Nephron progenitor cell (in vitro differentiated cells): ENCODE measurements around the gene PPP2R5A.

Experiments used
- DNase-seq: peaks from one replicate; pipeline ENCODE4 v3.0.0; 2021
- H3K27ac Mint-ChIP-seq: 2 replicates; pipeline ENCODE4 v1.8.0; 2021; ENCODE audit warnings: mild to moderate bottlenecking, moderate library complexity, mixed read lengths
- H3K27me3 Mint-ChIP-seq: 2 replicates; pipeline ENCODE4 v1.8.0; 2021; ENCODE audit warnings: mild to moderate bottlenecking, low read depth, mixed read lengths; ENCODE audit not compliant: poor library complexity
- H3K36me3 Mint-ChIP-seq: 2 replicates; pipeline ENCODE4 v1.8.0; 2021; ENCODE audit warnings: low read depth, mixed read lengths
- H3K4me1 Mint-ChIP-seq: 2 replicates; pipeline ENCODE4 v1.8.0; 2021; ENCODE audit warnings: mixed read lengths
- H3K4me3 Mint-ChIP-seq: 2 replicates; pipeline ENCODE4 v1.8.0; 2021; ENCODE audit warnings: mild to moderate bottlenecking, moderate library complexity, mixed read lengths
- H3K9me3 Mint-ChIP-seq: 2 replicates; pipeline ENCODE4 v1.8.0; 2021; ENCODE audit warnings: mild to moderate bottlenecking, moderate library complexity, mixed read lengths
- CTCF ChIP-seq: fragments of 200-600 bp; sonication (generic); IDR thresholded peaks from 2 replicates; pipeline ENCODE4 v1.5.0; 2021; ENCODE audit warnings: antibody characterized with exemption

The PPP2R5A gene

DNA sequence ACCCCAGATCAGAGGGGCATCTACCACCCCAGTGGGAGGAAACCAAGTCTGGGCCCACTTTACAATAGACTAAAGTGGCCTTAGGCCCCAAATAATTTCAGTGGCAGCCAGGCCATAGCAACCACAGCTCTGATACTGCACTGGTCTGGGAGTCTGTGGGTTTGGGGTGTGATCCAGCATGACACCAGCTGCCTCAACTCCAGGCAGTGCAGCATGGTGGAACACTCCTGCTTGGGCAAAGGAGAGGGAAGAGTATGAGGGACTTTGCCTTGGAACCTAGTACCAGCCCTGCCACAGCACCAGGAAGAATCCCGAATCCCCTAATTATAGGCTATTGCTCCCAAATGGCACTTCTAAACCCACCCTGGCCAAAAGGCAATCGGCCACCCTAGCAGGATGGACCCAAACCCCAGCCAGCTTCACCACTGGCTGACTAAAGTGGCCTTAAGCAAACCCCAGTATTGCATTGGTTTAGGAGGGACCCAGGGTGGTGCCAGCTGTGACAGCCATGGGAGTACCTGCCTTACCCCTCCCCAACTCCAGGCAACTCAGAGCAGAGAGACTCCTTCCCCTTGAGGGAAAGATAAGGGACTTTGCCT, 82.4 kb downstream of the PPP2R5A start:
- Mint-ChIP-seq H3K4me1 (no peaks in the 10 kb centered on the region), H3K27me3 (no peaks in the 10 kb centered on the region), H3K9me3 (peaks cover 47% of the 10 kb centered on the region), H3K36me3 (peaks cover 72% of the 10 kb centered on the region), H3K4me3 (no peak overlapping the region), H3K27ac (no peak overlapping the region)
- no peak for TF ChIP-seq CTCF
- DNase-seq = no peak

GRCh38 chr1:212368073-212368484, 82.9 kb downstream of the PPP2R5A start:
- no peak overlapping the region for H3K27ac Mint-ChIP-seq
- peak; percentile 57 for TF ChIP-seq CTCF
- no peaks in the 10 kb centered on the region for H3K4me1 Mint-ChIP-seq
- no peaks in the 10 kb centered on the region for H3K27me3 Mint-ChIP-seq
- H3K36me3 Mint-ChIP-seq = peaks cover 77% of the 10 kb centered on the region
- peaks cover 52% of the 10 kb centered on the region for H3K9me3 Mint-ChIP-seq
- H3K4me3 Mint-ChIP-seq = no peak overlapping the region
- DNase-seq = peak; percentile 32

- Mint-ChIP-seq H3K4me1 (no peaks in the 10 kb centered on the region), H3K36me3 (peaks cover 90% of the 10 kb centered on the region), H3K27ac (peak overlapping the region; percentile 62), H3K27me3 (no peaks in the 10 kb centered on the region), H3K4me3 (no peak overlapping the region), H3K9me3 (peaks cover 33% of the 10 kb centered on the region)
- DNase-seq = no peak
- no peak for TF ChIP-seq CTCF
These were observed 90.8 kb downstream of the PPP2R5A start for GRCh38 chr1:212375986-212376385.

DNA sequence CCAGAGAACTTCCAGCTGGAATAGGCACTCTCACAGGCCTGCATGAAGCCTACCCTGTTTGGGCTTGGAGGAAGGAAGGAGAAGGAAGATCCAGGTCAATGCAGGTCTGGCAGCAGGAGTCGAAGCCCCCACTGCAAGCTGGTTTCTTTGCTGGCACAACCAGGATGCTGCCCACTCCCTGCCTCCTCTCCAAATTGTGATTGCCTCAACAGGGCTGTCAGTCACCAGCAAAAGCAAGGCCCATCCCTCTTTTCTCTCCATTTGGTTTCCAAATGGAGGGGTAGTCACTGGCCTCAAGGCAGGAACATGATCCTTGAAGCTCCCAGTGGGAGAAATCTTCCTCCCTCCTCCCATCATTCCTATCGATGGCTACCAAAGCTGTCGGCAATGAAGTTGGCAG, 92.4 kb downstream of the PPP2R5A start:
- TF ChIP-seq CTCF = no peak
- Mint-ChIP-seq H3K9me3 (peaks cover 17% of the 10 kb centered on the region), H3K36me3 (peaks cover 89% of the 10 kb centered on the region), H3K4me1 (no peaks in the 10 kb centered on the region), H3K27me3 (no peaks in the 10 kb centered on the region), H3K27ac (peak overlapping the region; percentile 77), H3K4me3 (no peak overlapping the region)
- DNase-seq = no peak

GRCh38 chr1:212379366-212379765, 94.2 kb downstream of the PPP2R5A start:
- TF ChIP-seq CTCF = no peak
- Mint-ChIP-seq H3K27ac (no peak overlapping the region), H3K4me3 (no peak overlapping the region), H3K4me1 (no peaks in the 10 kb centered on the region), H3K9me3 (no peaks in the 10 kb centered on the region), H3K27me3 (no peaks in the 10 kb centered on the region), H3K36me3 (peaks cover 89% of the 10 kb centered on the region)
- no peak for DNase-seq

DNA sequence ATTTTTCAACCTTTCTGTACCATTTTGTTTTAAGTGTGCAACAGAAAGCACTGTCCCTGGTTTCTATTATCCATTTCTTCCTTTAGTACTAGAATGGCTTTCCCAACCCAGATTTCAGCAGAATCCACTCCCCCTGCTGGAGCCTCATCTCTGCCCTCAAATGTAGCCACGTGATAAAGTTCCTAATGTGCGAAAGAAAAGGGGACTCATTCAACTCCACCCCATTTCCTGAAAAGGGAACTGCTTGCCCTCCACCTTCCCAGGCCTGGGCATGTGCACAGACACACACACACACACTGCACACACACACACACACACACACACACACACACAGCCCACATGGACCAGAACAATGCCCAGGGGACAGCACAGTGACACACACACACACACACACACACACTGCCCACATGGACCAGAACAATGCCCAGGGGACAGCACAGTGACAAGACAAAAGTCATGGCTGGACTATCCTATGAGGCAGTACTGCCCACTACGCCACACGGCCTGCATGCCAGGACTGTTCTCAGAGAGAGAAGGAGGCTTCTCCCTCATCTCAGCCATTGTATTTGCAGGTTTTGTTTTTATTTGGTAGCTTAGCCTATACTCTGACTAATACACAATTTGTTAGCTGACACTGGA, 96.3 kb downstream of the PPP2R5A start:
- Mint-ChIP-seq H3K4me1 (no peaks in the 10 kb centered on the region), H3K27me3 (peaks cover 2% of the 10 kb centered on the region), H3K9me3 (no peaks in the 10 kb centered on the region), H3K36me3 (peaks cover 89% of the 10 kb centered on the region), H3K4me3 (no peak overlapping the region), H3K27ac (no peak overlapping the region)
- DNase-seq = no peak
- TF ChIP-seq CTCF = no peak
